ENCODE data around the gene ZNF37A. TPM values are rescaled to one million over a fixed set of nuclear protein-coding genes. Genes with fewer than 3 reads are reported as not detected.

Gene ZNF37A
- total and polyA plus RNA-seq, 4 donors = 3.5 to 11.5 (median 4.4) TPM

DNA sequence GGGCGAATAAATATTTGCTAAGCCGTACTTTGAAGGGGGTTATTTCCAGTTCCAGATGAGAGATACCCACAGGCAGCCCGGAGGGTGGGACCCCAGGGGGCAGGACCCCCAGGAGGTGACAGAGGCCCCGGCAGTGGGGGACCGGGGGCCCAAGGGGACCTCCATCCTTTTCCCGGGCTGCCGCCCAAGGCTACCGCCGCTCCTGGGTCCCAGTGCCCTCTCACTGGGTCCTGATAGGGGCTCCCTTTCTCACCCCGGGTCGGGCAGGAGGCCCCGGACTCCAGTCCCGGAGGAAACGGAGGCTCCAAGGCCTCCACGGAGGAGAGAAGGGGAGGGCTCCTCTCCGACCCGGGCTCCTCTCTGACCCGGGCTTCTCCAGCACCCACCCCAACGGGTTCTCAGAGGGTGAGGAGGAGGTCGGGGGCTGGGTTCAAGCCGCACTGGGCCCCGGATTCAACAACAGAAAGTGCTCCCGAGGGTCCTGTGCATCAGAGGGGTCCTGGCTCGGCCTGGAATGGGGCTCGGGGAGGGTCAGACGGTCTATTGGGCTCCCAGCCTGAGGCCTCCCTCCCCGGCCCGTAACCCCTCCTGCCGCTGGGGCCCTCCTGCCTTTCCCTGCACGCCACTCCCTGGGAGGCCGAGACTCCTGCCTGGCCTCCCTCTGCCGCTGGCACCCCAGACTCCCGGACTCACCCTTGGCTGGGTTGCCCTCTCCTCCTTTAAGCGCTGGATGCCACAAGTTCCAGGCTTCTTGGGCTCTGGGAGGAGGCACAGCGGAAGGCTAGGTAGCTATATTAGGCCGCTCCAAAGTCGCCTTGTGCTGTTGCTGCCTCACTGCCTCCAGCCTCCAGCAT, 62.5 kb downstream of the ZNF37A start:
- Histone ChIP-seq H3K36me3 (ENCODE audit: control insufficient read depth in 4 of 4, insufficient read depth in 3 of 4, low read depth in 1 of 4, low read length in 3 of 4) (no peaks in the 10 kb centered on the region), H3K4me1 (ENCODE audit: control insufficient read depth in 4 of 4, insufficient read depth in 4 of 4, low read length in 3 of 4) (no peaks in the 10 kb centered on the region), H3K9me3 (ENCODE audit: control insufficient read depth in 4 of 4, low read length in 3 of 4) (peaks cover 0 to 16% (median 2%) of the 10 kb centered on the region in 4 donors), H3K4me3 (ENCODE audit: low read depth in 1 of 3, low read length in 3 of 3) (no peak overlapping the region), H3K27ac (ENCODE audit: low read depth in 1 of 2, low read length in 2 of 2) (no peak overlapping the region), H3K9ac (ENCODE audit: low read depth in 1 of 2, low read length in 2 of 2) (no peak overlapping the region), H3K27me3 (ENCODE audit: control insufficient read depth in 4 of 4, insufficient read depth in 4 of 4, low read length in 3 of 4) (no peaks in the 10 kb centered on the region)
- DNase-seq (ENCODE audit: low spot score) = no peak
- TF ChIP-seq, protein P1, sequence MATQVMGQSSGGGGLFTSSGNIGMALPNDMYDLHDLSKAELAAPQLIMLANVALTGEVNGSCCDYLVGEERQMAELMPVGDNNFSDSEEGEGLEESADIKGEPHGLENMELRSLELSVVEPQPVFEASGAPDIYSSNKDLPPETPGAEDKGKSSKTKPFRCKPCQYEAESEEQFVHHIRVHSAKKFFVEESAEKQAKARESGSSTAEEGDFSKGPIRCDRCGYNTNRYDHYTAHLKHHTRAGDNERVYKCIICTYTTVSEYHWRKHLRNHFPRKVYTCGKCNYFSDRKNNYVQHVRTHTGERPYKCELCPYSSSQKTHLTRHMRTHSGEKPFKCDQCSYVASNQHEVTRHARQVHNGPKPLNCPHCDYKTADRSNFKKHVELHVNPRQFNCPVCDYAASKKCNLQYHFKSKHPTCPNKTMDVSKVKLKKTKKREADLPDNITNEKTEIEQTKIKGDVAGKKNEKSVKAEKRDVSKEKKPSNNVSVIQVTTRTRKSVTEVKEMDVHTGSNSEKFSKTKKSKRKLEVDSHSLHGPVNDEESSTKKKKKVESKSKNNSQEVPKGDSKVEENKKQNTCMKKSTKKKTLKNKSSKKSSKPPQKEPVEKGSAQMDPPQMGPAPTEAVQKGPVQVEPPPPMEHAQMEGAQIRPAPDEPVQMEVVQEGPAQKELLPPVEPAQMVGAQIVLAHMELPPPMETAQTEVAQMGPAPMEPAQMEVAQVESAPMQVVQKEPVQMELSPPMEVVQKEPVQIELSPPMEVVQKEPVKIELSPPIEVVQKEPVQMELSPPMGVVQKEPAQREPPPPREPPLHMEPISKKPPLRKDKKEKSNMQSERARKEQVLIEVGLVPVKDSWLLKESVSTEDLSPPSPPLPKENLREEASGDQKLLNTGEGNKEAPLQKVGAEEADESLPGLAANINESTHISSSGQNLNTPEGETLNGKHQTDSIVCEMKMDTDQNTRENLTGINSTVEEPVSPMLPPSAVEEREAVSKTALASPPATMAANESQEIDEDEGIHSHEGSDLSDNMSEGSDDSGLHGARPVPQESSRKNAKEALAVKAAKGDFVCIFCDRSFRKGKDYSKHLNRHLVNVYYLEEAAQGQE (IDR thresholded peaks at IDR 0.05) = no peak
- TF ChIP-seq, protein P2, sequence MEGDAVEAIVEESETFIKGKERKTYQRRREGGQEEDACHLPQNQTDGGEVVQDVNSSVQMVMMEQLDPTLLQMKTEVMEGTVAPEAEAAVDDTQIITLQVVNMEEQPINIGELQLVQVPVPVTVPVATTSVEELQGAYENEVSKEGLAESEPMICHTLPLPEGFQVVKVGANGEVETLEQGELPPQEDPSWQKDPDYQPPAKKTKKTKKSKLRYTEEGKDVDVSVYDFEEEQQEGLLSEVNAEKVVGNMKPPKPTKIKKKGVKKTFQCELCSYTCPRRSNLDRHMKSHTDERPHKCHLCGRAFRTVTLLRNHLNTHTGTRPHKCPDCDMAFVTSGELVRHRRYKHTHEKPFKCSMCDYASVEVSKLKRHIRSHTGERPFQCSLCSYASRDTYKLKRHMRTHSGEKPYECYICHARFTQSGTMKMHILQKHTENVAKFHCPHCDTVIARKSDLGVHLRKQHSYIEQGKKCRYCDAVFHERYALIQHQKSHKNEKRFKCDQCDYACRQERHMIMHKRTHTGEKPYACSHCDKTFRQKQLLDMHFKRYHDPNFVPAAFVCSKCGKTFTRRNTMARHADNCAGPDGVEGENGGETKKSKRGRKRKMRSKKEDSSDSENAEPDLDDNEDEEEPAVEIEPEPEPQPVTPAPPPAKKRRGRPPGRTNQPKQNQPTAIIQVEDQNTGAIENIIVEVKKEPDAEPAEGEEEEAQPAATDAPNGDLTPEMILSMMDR (IDR thresholded peaks at IDR 0.05; ENCODE audit: low read depth, low read length, missing input control) = no peak
- no peak for TF ChIP-seq GABPA (IDR thresholded peaks at IDR 0.05 in 1 of 2, conservative IDR thresholded peaks at IDR 0.05 in 1 of 2)
- TF ChIP-seq FOXA2 (IDR thresholded peaks at IDR 0.05) = no peak
- TF ChIP-seq, protein P3, sequence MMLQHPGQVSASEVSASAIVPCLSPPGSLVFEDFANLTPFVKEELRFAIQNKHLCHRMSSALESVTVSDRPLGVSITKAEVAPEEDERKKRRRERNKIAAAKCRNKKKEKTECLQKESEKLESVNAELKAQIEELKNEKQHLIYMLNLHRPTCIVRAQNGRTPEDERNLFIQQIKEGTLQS (IDR thresholded peaks at IDR 0.05) = no peak
- no peak for TF ChIP-seq HNF4A (conservative IDR thresholded peaks at IDR 0.05)
- no peak for TF ChIP-seq NR2F2 (IDR thresholded peaks at IDR 0.05)
- TF ChIP-seq, protein P4, sequence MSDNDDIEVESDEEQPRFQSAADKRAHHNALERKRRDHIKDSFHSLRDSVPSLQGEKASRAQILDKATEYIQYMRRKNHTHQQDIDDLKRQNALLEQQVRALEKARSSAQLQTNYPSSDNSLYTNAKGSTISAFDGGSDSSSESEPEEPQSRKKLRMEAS (IDR thresholded peaks at IDR 0.05) = no peak
- no peak for TF ChIP-seq SP1 (IDR thresholded peaks at IDR 0.05)
- no peak for TF ChIP-seq HNF4G (IDR thresholded peaks at IDR 0.05)
- TF ChIP-seq TAF1 (conservative IDR thresholded peaks at IDR 0.05) = no peak
- TF ChIP-seq RAD21 (IDR thresholded peaks at IDR 0.05) = no peak
- no peak for TF ChIP-seq YY1 (IDR thresholded peaks at IDR 0.05)
- no peak for TF ChIP-seq EGR1 (IDR thresholded peaks at IDR 0.05; ENCODE audit: low read depth in 2 of 2)
- TF ChIP-seq JUND (IDR thresholded peaks at IDR 0.05) = no peak
- TF ChIP-seq, protein P5, sequence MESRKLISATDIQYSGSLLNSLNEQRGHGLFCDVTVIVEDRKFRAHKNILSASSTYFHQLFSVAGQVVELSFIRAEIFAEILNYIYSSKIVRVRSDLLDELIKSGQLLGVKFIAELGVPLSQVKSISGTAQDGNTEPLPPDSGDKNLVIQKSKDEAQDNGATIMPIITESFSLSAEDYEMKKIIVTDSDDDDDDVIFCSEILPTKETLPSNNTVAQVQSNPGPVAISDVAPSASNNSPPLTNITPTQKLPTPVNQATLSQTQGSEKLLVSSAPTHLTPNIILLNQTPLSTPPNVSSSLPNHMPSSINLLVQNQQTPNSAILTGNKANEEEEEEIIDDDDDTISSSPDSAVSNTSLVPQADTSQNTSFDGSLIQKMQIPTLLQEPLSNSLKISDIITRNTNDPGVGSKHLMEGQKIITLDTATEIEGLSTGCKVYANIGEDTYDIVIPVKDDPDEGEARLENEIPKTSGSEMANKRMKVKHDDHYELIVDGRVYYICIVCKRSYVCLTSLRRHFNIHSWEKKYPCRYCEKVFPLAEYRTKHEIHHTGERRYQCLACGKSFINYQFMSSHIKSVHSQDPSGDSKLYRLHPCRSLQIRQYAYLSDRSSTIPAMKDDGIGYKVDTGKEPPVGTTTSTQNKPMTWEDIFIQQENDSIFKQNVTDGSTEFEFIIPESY (IDR thresholded peaks at IDR 0.05) = no peak
- TF ChIP-seq RXRA (IDR thresholded peaks at IDR 0.05) = no peak
- WGBS = 89% methylated on average over 37 of the region's 37 CpGs

All from liver (tissue), 9 donors.